Stimulated activated naive CD8-positive, alpha-beta T cell treated with anti-CD3 and anti-CD28 coated beads, Interleukin-15, amount 100 ng/mL, for 72 hours (primary cell): ENCODE data around the gene GALNT8.
A peak's percentile ranks its signal among the peaks of the same experiment; 100 is the strongest.

ENCODE experiments used
- ATAC-seq: fragments of 150-1000 bp; cut with Tn5 transposase; 2 replicates; pipeline ENCODE4 v1.10.0; 2021; ENCODE audit warnings: mild to moderate bottlenecking, moderate library complexity
- DNase-seq, 2 donors: peaks; one replicate each; pipeline ENCODE4 v3.0.0; 2021 to 2022
- H3K27ac Mint-ChIP-seq, 2 donors: one replicate each; pipeline ENCODE4 v1.8.0; 2022; ENCODE audit warnings: mild to moderate bottlenecking in 2 of 2, mixed read lengths in 2 of 2, moderate library complexity in 2 of 2
- H3K27me3 Mint-ChIP-seq: one replicate; pipeline ENCODE4 v1.8.0; 2022; ENCODE audit warnings: mixed read lengths
- H3K4me1 Mint-ChIP-seq: one replicate; pipeline ENCODE4 v1.8.0; 2022; ENCODE audit warnings: mild to moderate bottlenecking, mixed read lengths
- H3K4me3 Mint-ChIP-seq, 2 donors: one replicate each; pipeline ENCODE4 v1.8.0; 2022; ENCODE audit warnings: mild to moderate bottlenecking in 2 of 2, mixed read lengths in 2 of 2, moderate library complexity in 1 of 2
- H3K9me3 Mint-ChIP-seq, 2 donors: one replicate each; pipeline ENCODE4 v1.8.0; 2022; ENCODE audit warnings: mixed read lengths in 2 of 2

GALNT8 gene

DNA sequence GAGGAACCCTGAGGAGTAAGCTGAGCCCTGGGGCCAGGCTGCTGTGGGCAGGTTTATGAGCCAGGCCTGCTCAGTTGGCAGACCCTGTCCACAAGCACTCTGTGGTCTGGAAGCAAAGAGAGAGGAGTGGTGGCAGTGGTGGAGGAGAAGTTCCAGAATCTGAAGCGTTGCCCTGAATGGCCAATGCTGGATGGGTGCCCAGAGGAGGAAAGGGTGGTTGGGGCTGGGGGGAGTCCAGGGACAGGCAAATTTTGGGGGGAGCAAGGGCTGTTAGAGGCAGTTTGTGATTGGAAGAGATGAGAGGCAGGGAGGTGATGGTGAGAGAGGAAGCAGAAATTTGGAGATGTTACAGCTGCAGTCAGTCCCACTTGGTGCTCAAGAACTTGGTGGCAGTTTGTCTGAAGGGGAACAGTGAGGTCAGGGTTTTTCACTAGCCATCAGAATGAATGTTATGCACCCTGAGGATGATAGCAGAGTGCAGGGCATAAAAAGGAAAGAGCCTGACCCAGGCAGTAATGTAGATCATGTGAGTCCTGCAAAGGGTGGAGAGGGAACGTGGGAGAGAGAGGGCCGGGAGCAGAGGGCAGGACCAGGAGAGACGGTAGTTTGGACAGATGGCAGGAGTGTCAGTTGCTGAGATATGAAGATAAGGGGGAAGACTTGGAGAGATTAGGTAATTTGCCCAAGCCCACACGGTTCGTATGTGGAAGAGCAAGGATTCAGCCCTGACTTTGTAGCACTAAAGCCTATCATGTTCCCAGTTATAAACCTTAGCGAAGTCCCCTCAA, 51.2 kb downstream of the GALNT8 start:
- no peak for DNase-seq
- H3K9me3 Mint-ChIP-seq: no peaks in the 10 kb centered on the region
- H3K4me1 Mint-ChIP-seq: no peaks in the 10 kb centered on the region
- peaks cover 7% of the 10 kb centered on the region for H3K27me3 Mint-ChIP-seq
- ATAC-seq: no peak
- no peak overlapping the region for H3K27ac Mint-ChIP-seq
- H3K4me3 Mint-ChIP-seq: no peak overlapping the region

- Mint-ChIP-seq H3K27ac (no peak overlapping the region), H3K27me3 (peaks cover 7% of the 10 kb centered on the region), H3K9me3 (no peaks in the 10 kb centered on the region), H3K4me3 (no peak overlapping the region), H3K4me1 (no peaks in the 10 kb centered on the region)
- ATAC-seq (no peak), DNase-seq (no peak)
Measured at GRCh38 chr12:4771960-4772566, 51.9 kb downstream of the GALNT8 start.

- DNase-seq (no peak), ATAC-seq (no peak)
- Mint-ChIP-seq H3K4me1 (no peaks in the 10 kb centered on the region), H3K27ac (no peak overlapping the region), H3K9me3 (no peaks in the 10 kb centered on the region), H3K4me3 (no peak overlapping the region), H3K27me3 (peaks cover 7% of the 10 kb centered on the region)
Measured at GRCh38 chr12:4775936-4776335, 55.7 kb downstream of the GALNT8 start.

DNA sequence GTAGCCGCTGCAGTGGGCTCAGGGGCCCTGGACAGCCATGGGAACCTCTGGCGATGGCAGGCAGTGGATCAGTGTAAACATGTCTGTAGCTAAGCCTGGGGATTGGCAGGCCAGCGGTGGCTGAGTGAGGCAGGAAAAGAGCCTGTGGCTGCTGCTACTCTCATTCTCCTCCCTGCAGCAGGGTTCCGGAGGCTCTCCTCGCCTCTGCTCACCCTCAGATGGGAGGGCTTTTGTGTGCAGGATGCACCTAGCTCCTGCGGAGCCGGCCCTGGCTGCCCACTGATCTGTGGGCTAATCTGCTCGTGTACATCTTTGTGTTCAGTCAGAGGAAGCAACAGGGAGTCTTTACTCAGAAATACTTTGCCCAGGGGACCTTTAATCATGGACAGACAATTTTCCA, 59.5 kb downstream of the GALNT8 start:
- ATAC-seq (no peak), DNase-seq (no peak)
- H3K9me3 Mint-ChIP-seq: no peaks in the 10 kb centered on the region
- no peaks in the 10 kb centered on the region for H3K27me3 Mint-ChIP-seq
- no peaks in the 10 kb centered on the region for H3K4me1 Mint-ChIP-seq
- H3K27ac Mint-ChIP-seq: no peak overlapping the region
- H3K4me3 Mint-ChIP-seq: no peak overlapping the region

GRCh38 chr12:4780641-4781611, 60.7 kb downstream of the GALNT8 start:
- Mint-ChIP-seq H3K9me3 (no peaks in the 10 kb centered on the region), H3K4me3 (no peak overlapping the region), H3K4me1 (no peaks in the 10 kb centered on the region), H3K27ac (peak overlapping the region in 1 of 2 donors; percentile 59), H3K27me3 (no peaks in the 10 kb centered on the region)
- no peak for DNase-seq
- no peak for ATAC-seq

- H3K27ac Mint-ChIP-seq: no peak overlapping the region
- peaks cover 8% of the 10 kb centered on the region for H3K27me3 Mint-ChIP-seq
- DNase-seq (no peak), ATAC-seq (no peak)
- no peak overlapping the region for H3K4me3 Mint-ChIP-seq
- H3K4me1 Mint-ChIP-seq: no peaks in the 10 kb centered on the region
- no peaks in the 10 kb centered on the region for H3K9me3 Mint-ChIP-seq
Measured at GRCh38 chr12:4784404-4785054, 64.3 kb downstream of the GALNT8 start.

DNA sequence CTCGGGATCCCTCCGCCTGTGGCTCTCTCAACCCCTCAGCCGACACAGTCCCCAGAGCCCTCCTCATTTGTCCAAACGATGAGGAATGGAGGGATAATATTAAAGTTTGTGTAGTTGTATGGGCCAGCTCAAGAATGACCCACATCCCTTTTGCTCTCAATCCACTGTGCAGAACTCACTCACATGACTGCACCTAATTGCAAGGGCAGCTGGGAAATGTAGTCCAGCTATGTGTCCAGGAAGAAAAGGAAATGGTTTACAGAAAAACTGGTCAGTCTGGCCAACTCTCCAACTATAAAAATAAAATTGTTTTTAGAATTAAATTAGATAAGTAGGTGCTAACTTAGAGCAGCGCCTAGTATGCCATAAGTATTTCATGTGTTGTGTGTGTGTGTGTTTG, 66.6 kb downstream of the GALNT8 start:
- Mint-ChIP-seq H3K9me3 (no peaks in the 10 kb centered on the region), H3K27ac (no peak overlapping the region), H3K4me3 (no peak overlapping the region), H3K27me3 (peaks cover 8% of the 10 kb centered on the region), H3K4me1 (no peaks in the 10 kb centered on the region)
- DNase-seq (no peak), ATAC-seq (no peak)

GRCh38 chr12:4787965-4788364, 67.8 kb downstream of the GALNT8 start:
- Mint-ChIP-seq H3K9me3 (no peaks in the 10 kb centered on the region), H3K27me3 (peaks cover 8% of the 10 kb centered on the region), H3K4me3 (no peak overlapping the region), H3K27ac (no peak overlapping the region), H3K4me1 (no peaks in the 10 kb centered on the region)
- ATAC-seq (no peak), DNase-seq (no peak)

- Mint-ChIP-seq H3K27me3 (peaks cover 15% of the 10 kb centered on the region), H3K4me3 (no peak overlapping the region), H3K9me3 (no peaks in the 10 kb centered on the region), H3K4me1 (no peaks in the 10 kb centered on the region), H3K27ac (no peak overlapping the region)
- no peak for ATAC-seq
- DNase-seq: no peak
Measured at GRCh38 chr12:4789776-4790175, 69.6 kb downstream of the GALNT8 start.

DNA sequence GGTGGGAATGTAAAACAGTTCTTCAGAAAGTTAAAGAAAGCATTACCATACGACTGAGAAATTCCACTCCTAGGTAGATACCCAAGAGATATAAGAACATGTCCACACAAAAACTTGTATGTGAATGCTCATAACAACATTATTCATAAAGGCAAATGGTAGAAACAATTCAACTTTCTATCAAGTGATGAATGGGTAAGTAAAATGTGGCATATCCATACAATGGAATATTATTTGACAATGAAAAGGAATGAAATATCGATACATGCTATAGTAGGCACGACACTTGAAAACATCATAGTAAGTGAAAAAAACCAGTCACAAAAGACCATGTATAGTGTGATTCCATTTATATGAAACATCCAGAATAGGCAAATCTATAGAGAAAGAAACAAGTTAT, 71.3 kb downstream of the GALNT8 start:
- no peaks in the 10 kb centered on the region for H3K9me3 Mint-ChIP-seq
- DNase-seq (no peak), ATAC-seq (no peak)
- no peak overlapping the region for H3K27ac Mint-ChIP-seq
- peaks cover 15% of the 10 kb centered on the region for H3K27me3 Mint-ChIP-seq
- H3K4me1 Mint-ChIP-seq: no peaks in the 10 kb centered on the region
- no peak overlapping the region for H3K4me3 Mint-ChIP-seq

DNA sequence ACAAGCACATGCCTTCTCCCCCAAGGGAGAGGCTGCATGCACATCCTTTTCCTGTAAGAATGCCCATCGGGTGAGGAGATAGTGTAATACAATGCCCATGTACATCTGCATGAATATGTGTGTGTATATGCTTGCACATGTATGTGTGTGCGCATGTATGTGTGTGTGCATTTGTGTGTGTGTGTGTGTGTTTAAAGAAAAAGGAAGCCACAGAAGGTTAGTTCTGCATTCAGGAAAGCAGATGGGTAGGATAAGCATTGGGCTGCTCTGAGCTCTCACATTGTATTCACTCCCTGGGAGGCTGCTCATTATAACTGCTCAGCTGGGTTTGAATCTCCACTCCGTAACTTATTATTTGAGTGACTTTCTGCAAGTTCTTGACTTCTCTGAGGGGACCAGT, 74.3 kb downstream of the GALNT8 start:
- peaks cover 31% of the 10 kb centered on the region for H3K27me3 Mint-ChIP-seq
- DNase-seq (no peak), ATAC-seq (no peak)
- H3K27ac Mint-ChIP-seq: no peak overlapping the region
- H3K9me3 Mint-ChIP-seq: no peaks in the 10 kb centered on the region
- H3K4me1 Mint-ChIP-seq: no peaks in the 10 kb centered on the region
- no peak overlapping the region for H3K4me3 Mint-ChIP-seq

- DNase-seq (no peak), ATAC-seq (no peak)
- H3K27ac Mint-ChIP-seq: no peak overlapping the region
- no peaks in the 10 kb centered on the region for H3K4me1 Mint-ChIP-seq
- H3K9me3 Mint-ChIP-seq: no peaks in the 10 kb centered on the region
- no peak overlapping the region for H3K4me3 Mint-ChIP-seq
- peaks cover 31% of the 10 kb centered on the region for H3K27me3 Mint-ChIP-seq
Measured at GRCh38 chr12:4796216-4796615, 76.0 kb downstream of the GALNT8 start.

GRCh38 chr12:4796694-4797482, 76.7 kb downstream of the GALNT8 start:
- Mint-ChIP-seq H3K9me3 (no peaks in the 10 kb centered on the region), H3K27me3 (peaks cover 31% of the 10 kb centered on the region), H3K4me1 (no peaks in the 10 kb centered on the region), H3K27ac (no peak overlapping the region), H3K4me3 (no peak overlapping the region)
- ATAC-seq (no peak), DNase-seq (no peak)

- peaks cover 47% of the 10 kb centered on the region for H3K27me3 Mint-ChIP-seq
- no peak overlapping the region for H3K27ac Mint-ChIP-seq
- no peak for ATAC-seq
- no peaks in the 10 kb centered on the region for H3K9me3 Mint-ChIP-seq
- H3K4me1 Mint-ChIP-seq: no peaks in the 10 kb centered on the region
- no peak overlapping the region for H3K4me3 Mint-ChIP-seq
- DNase-seq: no peak
Measured at GRCh38 chr12:4800555-4800954, 80.4 kb downstream of the GALNT8 start.

DNA sequence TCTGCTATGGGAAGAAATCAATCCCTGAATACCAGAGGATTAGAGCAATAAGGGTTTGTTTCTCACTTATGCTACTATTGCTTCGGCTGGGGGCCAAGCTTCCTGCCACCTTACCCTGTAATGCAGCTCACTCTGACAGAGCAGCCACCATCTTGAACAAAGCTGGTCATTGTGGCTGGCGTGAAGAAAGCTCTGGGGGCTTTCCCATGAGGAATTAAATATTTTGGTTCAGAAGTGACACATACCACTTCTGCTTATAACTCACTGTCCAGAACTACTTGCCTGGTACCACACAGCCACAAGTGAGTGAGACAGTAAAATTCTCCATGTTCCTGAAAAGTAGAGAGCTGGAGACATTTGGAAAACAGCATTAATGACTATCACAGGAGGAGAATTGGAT, 82.6 kb downstream of the GALNT8 start:
- H3K27ac Mint-ChIP-seq: no peak overlapping the region
- no peaks in the 10 kb centered on the region for H3K9me3 Mint-ChIP-seq
- no peak overlapping the region for H3K4me3 Mint-ChIP-seq
- DNase-seq (no peak), ATAC-seq (no peak)
- peaks cover 47% of the 10 kb centered on the region for H3K27me3 Mint-ChIP-seq
- H3K4me1 Mint-ChIP-seq: peaks cover 15% of the 10 kb centered on the region
